Peyer's patch (tissue), 4 donors: Measurements from ENCODE around the gene CCDC83. TPM values are rescaled to one million over a fixed set of nuclear protein-coding genes. Genes with fewer than 3 reads are reported as not detected.

Source experiments
- DNase-seq, 3 donors: peaks; one replicate each; pipeline ENCODE4 v3.0.0-alpha.2; 2017 to 2019
- H3K27ac ChIP-seq, 4 donors: fragments of 200-600 bp; sonication (generic); one replicate each; pipeline ENCODE4 v1.5.1; 2016 to 2019
- H3K27me3 ChIP-seq, 2 donors: fragments of 200-600 bp; sonication (generic); one replicate each; pipeline ENCODE4 v1.5.1; 2019
- H3K36me3 ChIP-seq, 3 donors: fragments of 200-600 bp; sonication (generic); one replicate each; pipeline ENCODE4 v1.5.1; 2016 to 2019
- H3K4me1 ChIP-seq, 4 donors: fragments of 200-600 bp; sonication (generic); one replicate each; pipeline ENCODE4 v1.5.1; 2016 to 2019
- H3K4me3 ChIP-seq, 4 donors: fragments of 200-600 bp; sonication (generic); 1 replicate in 3 of 4; 2 replicates in 1 of 4; pipeline ENCODE4 v1.5.1; 2016 to 2019; ENCODE audit warnings: mild to moderate bottlenecking in 1 of 4
- H3K9me3 ChIP-seq, 4 donors: fragments of 200-600 bp; sonication (generic); one replicate each; pipeline ENCODE4 v1.5.1; 2016 to 2019; ENCODE audit warnings: mild to moderate bottlenecking in 1 of 4
- CTCF ChIP-seq, 6 experiments: fragments of 450-650 bp in 4 of 6; fragments of 200-600 bp in 2 of 6; sonication (generic) in 1 of 6; IDR thresholded peaks; one replicate each; pipeline ENCODE4 v1.5.1; 2017 to 2019; ENCODE audit warnings: antibody characterized with exemption in 6 of 6, mild to moderate bottlenecking in 3 of 6, moderate library complexity in 1 of 6
- POLR2A ChIP-seq, 2 donors: fragments of 450-650 bp; IDR thresholded peaks; one replicate each; pipeline ENCODE4 v1.5.1; 2017; ENCODE audit warnings: antibody characterized with exemption in 2 of 2, mild to moderate bottlenecking in 2 of 2, moderate library complexity in 2 of 2
- total RNA-seq, 4 donors: library from RNA; depleted of rRNA; stranded (reverse); fragments of >200 nt; gene quantifications; one replicate each; pipeline ENCODE4 v1.1.0, GENCODE V29; 2016

Gene CCDC83
- total RNA-seq, 4 donors from 2014 or later = not detected

- Histone ChIP-seq H3K27me3 (no peaks in the 10 kb centered on the region), H3K4me1 (peaks cover 0 to 34% (median 1%) of the 10 kb centered on the region in 4 donors), H3K9me3 (no peaks in the 10 kb centered on the region), H3K27ac (peak overlapping the region in 3 of 4 donors; percentile 20 to 46 (median 26)), H3K36me3 (no peaks in the 10 kb centered on the region), H3K4me3 (no peak overlapping the region)
- TF ChIP-seq CTCF (IDR thresholded peaks at IDR 0.05) (peak in 4 of 6 experiments; percentile 12 to 51 (median 44)), POLR2A (IDR thresholded peaks at IDR 0.05) (no peak)
- DNase-seq = peak in 1 of 3 donors; percentile 62
Measured at GRCh38 chr11:85826116-85826855, 28.9 kb upstream of the CCDC83 start.

- no peak overlapping the region for H3K4me3 ChIP-seq
- DNase-seq = no peak
- no peaks in the 10 kb centered on the region for H3K9me3 ChIP-seq
- no peaks in the 10 kb centered on the region for H3K27me3 ChIP-seq
- no peak for TF ChIP-seq POLR2A (IDR thresholded peaks at IDR 0.05)
- TF ChIP-seq CTCF (IDR thresholded peaks at IDR 0.05) = no peak
- H3K36me3 ChIP-seq = no peaks in the 10 kb centered on the region
- H3K4me1 ChIP-seq = peaks cover 0 to 34% (median 1%) of the 10 kb centered on the region in 4 donors
- H3K27ac ChIP-seq = peak overlapping the region; percentile 11 to 53 (median 38)
Measured at GRCh38 chr11:85827748-85828639, 27.2 kb upstream of the CCDC83 start.

- DNase-seq = no peak
- H3K4me3 ChIP-seq = no peak overlapping the region
- no peaks in the 10 kb centered on the region for H3K27me3 ChIP-seq
- H3K9me3 ChIP-seq = no peaks in the 10 kb centered on the region
- H3K36me3 ChIP-seq = no peaks in the 10 kb centered on the region
- TF ChIP-seq POLR2A (IDR thresholded peaks at IDR 0.05) (no peak), CTCF (IDR thresholded peaks at IDR 0.05) (no peak)
- peaks cover 0 to 34% (median 1%) of the 10 kb centered on the region in 4 donors for H3K4me1 ChIP-seq
- H3K27ac ChIP-seq = peak overlapping the region in 1 of 4 donors; percentile 2
Measured at GRCh38 chr11:85828640-85828978, 26.6 kb upstream of the CCDC83 start.

- H3K27ac ChIP-seq = no peak overlapping the region
- DNase-seq = no peak
- H3K36me3 ChIP-seq = no peaks in the 10 kb centered on the region
- no peaks in the 10 kb centered on the region for H3K9me3 ChIP-seq
- H3K4me1 ChIP-seq = peaks cover 0 to 37% (median 1%) of the 10 kb centered on the region in 4 donors
- no peaks in the 10 kb centered on the region for H3K27me3 ChIP-seq
- no peak overlapping the region for H3K4me3 ChIP-seq
- no peak for TF ChIP-seq POLR2A (IDR thresholded peaks at IDR 0.05)
- TF ChIP-seq CTCF (IDR thresholded peaks at IDR 0.05) = no peak
Measured at GRCh38 chr11:85829172-85829571, 26.0 kb upstream of the CCDC83 start.

GRCh38 chr11:85831050-85831449, 24.1 kb upstream of the CCDC83 start:
- TF ChIP-seq POLR2A (IDR thresholded peaks at IDR 0.05) = no peak
- TF ChIP-seq CTCF (IDR thresholded peaks at IDR 0.05) = no peak

More at GRCh38 chr11:85831050-85831449, 24.1 kb upstream of the CCDC83 start:
- peaks cover 0 to 36% (median 1%) of the 10 kb centered on the region in 4 donors for H3K4me1 ChIP-seq
- no peaks in the 10 kb centered on the region for H3K27me3 ChIP-seq
- H3K4me3 ChIP-seq = no peak overlapping the region
- no peak for DNase-seq
- no peaks in the 10 kb centered on the region for H3K9me3 ChIP-seq
- H3K27ac ChIP-seq = no peak overlapping the region
- no peaks in the 10 kb centered on the region for H3K36me3 ChIP-seq
